OCI-M2 (cell line): ENCODE results near the gene FAF1.
"Not testable (repeated sequence)": the region's sequence is repeated elsewhere in the genome, so short reads cannot be mapped to it uniquely, and the experiment has no call there.

Experiments used
- DNase-seq: peaks from one replicate; lab custom pipeline; 2025; ENCODE audit not compliant: unreplicated experiment; lab: John Stamatoyannopoulos, UW

Gene FAF1

GRCh38 chr1:50780797-50781196 lies 179.3 kb downstream of the FAF1 start:
- DNase-seq = no peak

GRCh38 chr1:50779801-50780200 lies 180.3 kb downstream of the FAF1 start:
- DNase-seq = no peak

GRCh38 chr1:50775740-50776139 lies 184.3 kb downstream of the FAF1 start:
- no peak for DNase-seq

- no peak for DNase-seq
These were observed 185.2 kb downstream of the FAF1 start for GRCh38 chr1:50774759-50775351.

GRCh38 chr1:50766688-50767087 lies 193.4 kb downstream of the FAF1 start:
- DNase-seq = no peak

GRCh38 chr1:50756543-50756942 lies 203.5 kb downstream of the FAF1 start:
- DNase-seq = not testable (repeated sequence)

GRCh38 chr1:50754764-50755163 lies 205.3 kb downstream of the FAF1 start:
- not testable (repeated sequence) for DNase-seq

- DNase-seq = no peak
These were observed 209.9 kb downstream of the FAF1 start for GRCh38 chr1:50750021-50750619.

GRCh38 chr1:50747394-50747793 lies 212.7 kb downstream of the FAF1 start:
- DNase-seq = no peak

GRCh38 chr1:50742523-50742922 lies 217.5 kb downstream of the FAF1 start:
- DNase-seq = no peak

- DNase-seq = no peak
These were observed 220.9 kb downstream of the FAF1 start for GRCh38 chr1:50739125-50739524.

- DNase-seq = no peak
These were observed 224.6 kb downstream of the FAF1 start for GRCh38 chr1:50735443-50735842.

GRCh38 chr1:50727578-50727977 lies 232.5 kb downstream of the FAF1 start:
- not testable (repeated sequence) for DNase-seq

- no peak for DNase-seq
These were observed 235.3 kb downstream of the FAF1 start for GRCh38 chr1:50724626-50725286.

GRCh38 chr1:50720457-50721053 lies 239.5 kb downstream of the FAF1 start:
- DNase-seq = no peak

- no peak for DNase-seq
These were observed 240.9 kb downstream of the FAF1 start for GRCh38 chr1:50719126-50719525.

- DNase-seq = no peak
These were observed 242.7 kb downstream of the FAF1 start for GRCh38 chr1:50717327-50717726.

- not testable (repeated sequence) for DNase-seq
These were observed 243.6 kb downstream of the FAF1 start for GRCh38 chr1:50716455-50716854.

GRCh38 chr1:50710099-50710498 lies 250.0 kb downstream of the FAF1 start:
- DNase-seq = no peak

- DNase-seq = no peak
These were observed 252.2 kb downstream of the FAF1 start for GRCh38 chr1:50707824-50708223.

GRCh38 chr1:50705699-50706098 lies 254.4 kb downstream of the FAF1 start:
- DNase-seq = no peak

GRCh38 chr1:50705041-50705440 lies 255.0 kb downstream of the FAF1 start:
- DNase-seq = no peak
